ENCODE results near the gene ERICH6B.

The ERICH6B gene

DNA sequence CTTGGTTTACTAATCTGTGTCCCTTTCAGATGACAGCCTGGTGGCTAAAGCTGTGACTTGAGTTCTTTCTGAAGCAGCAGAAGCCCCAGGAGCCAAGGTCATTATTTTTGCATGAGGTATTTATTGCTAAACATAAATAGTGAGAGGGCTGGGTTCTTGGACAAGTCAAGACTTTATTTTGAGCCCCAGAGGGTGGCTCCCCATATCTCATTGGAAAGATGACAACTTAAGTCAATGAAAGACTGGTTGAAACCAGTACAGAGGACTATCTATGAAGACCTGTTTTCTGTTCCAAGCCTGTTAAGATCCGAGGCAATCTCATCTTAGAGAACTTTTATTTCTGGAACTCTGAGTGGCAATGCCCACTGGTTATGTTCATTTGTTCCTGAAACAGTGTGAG, 14.4 kb upstream of the ERICH6B start:
- Histone ChIP-seq H3K4me3 (ENCODE audit: low read depth, low read length) (no peak overlapping the region), H3K27me3 (ENCODE audit: control insufficient read depth, insufficient read depth, low read length) (no peaks in the 10 kb centered on the region), H3K27ac (ENCODE audit: low read depth, low read length) (no peak overlapping the region), H3K9me3 (ENCODE audit: control insufficient read depth, insufficient read depth, low read depth, low read length) (no peaks in the 10 kb centered on the region), H3K9ac (ENCODE audit: low read length) (no peak overlapping the region), H3K4me1 (ENCODE audit: control insufficient read depth, insufficient read depth, low read length) (peaks cover 22% of the 10 kb centered on the region), H3K36me3 (ENCODE audit: control insufficient read depth, insufficient read depth, low read length) (no peaks in the 10 kb centered on the region)

DNA sequence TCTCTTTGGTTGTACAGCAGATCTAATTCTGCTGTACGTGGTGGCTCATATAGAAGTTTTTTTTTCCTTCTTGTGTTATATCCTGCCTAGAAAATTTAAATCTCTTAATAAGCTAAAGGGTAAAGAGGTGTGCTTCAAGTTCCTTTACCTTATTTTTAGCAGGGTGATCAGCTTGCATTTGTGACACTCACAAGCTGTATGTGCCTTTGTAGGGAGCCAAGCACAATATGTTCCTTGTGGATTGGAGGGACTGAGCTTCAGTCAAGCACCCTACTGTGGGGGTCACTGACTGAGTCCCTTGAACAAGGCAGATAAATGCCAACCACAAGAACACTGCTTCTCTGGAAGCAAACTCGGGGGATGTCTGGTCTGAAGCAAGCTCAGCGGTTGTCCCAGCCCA, 12.6 kb upstream of the ERICH6B start:
- Histone ChIP-seq H3K9me3 (ENCODE audit: control insufficient read depth, insufficient read depth, low read depth, low read length) (no peaks in the 10 kb centered on the region), H3K4me1 (ENCODE audit: control insufficient read depth, insufficient read depth, low read length) (peaks cover 22% of the 10 kb centered on the region), H3K4me3 (ENCODE audit: low read depth, low read length) (no peak overlapping the region), H3K27ac (ENCODE audit: low read depth, low read length) (no peak overlapping the region), H3K36me3 (ENCODE audit: control insufficient read depth, insufficient read depth, low read length) (no peaks in the 10 kb centered on the region), H3K27me3 (ENCODE audit: control insufficient read depth, insufficient read depth, low read length) (no peaks in the 10 kb centered on the region), H3K9ac (ENCODE audit: low read length) (no peak overlapping the region)

DNA sequence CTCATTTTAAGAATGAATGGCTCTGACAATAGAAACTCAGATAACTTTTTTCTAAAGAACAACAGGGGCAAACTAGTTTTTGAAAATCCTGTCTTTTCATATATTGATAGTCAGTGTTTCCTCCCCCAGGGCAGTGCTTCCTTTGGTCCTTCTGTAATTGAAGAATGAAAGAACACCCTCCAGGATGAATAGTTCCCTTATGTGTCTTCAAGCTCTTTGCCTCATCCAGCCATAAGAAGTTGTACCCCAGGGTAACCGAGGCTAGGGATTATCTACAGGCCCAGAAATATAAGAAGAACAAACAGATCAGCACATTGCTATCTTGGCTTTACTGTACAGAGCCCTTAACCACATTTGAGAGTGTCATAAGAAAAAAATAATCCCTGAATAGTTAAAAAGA, 12.1 kb upstream of the ERICH6B start:
- no peaks in the 10 kb centered on the region for H3K27me3 ChIP-seq (ENCODE audit: control insufficient read depth, insufficient read depth, low read length)
- H3K9me3 ChIP-seq (ENCODE audit: control insufficient read depth, insufficient read depth, low read depth, low read length), result no peaks in the 10 kb centered on the region
- H3K4me3 ChIP-seq (ENCODE audit: low read depth, low read length), result no peak overlapping the region
- H3K9ac ChIP-seq (ENCODE audit: low read length), result no peak overlapping the region
- H3K36me3 ChIP-seq (ENCODE audit: control insufficient read depth, insufficient read depth, low read length), result no peaks in the 10 kb centered on the region
- H3K27ac ChIP-seq (ENCODE audit: low read depth, low read length), result no peak overlapping the region
- H3K4me1 ChIP-seq (ENCODE audit: control insufficient read depth, insufficient read depth, low read length), result peaks cover 22% of the 10 kb centered on the region

- Histone ChIP-seq H3K36me3 (ENCODE audit: control insufficient read depth, insufficient read depth, low read length) (no peaks in the 10 kb centered on the region), H3K4me3 (ENCODE audit: low read depth, low read length) (no peak overlapping the region), H3K27ac (ENCODE audit: low read depth, low read length) (no peak overlapping the region), H3K27me3 (ENCODE audit: control insufficient read depth, insufficient read depth, low read length) (no peaks in the 10 kb centered on the region), H3K4me1 (ENCODE audit: control insufficient read depth, insufficient read depth, low read length) (peaks cover 29% of the 10 kb centered on the region), H3K9me3 (ENCODE audit: control insufficient read depth, insufficient read depth, low read depth, low read length) (no peaks in the 10 kb centered on the region), H3K9ac (ENCODE audit: low read length) (no peak overlapping the region)
Measured at GRCh38 chr13:45626731-45627374, 11.3 kb upstream of the ERICH6B start.

DNA sequence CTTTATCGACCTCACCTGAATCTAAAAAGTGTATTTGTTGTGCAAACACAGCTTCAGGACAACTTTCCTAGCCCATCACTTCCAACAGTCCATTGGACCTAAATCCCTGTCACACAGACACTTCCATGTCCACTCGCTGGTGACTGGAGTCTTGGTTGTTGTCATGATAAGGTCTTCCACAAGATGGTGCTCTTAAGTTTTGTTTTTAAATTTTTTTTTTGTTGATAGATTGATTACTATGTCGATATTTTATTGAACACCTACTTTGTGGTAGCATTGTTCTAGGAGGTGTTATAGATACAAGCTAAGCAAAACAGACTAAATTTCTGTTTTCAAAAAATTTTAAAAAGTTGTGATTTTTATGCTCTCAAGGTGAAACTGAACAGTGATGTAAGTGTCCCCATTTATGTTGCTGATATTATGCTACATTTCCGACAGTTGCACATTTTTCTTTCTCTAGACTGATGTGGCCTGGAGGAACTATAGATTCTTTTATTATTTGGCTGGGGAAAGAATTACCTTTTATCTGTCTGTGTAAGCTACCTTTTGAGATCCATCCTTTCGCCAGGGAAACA, 8.1 kb upstream of the ERICH6B start:
- Histone ChIP-seq H3K4me3 (ENCODE audit: low read depth, low read length) (no peak overlapping the region), H3K27ac (ENCODE audit: low read depth, low read length) (no peak overlapping the region), H3K36me3 (ENCODE audit: control insufficient read depth, insufficient read depth, low read length) (no peaks in the 10 kb centered on the region), H3K9me3 (ENCODE audit: control insufficient read depth, insufficient read depth, low read depth, low read length) (no peaks in the 10 kb centered on the region), H3K27me3 (ENCODE audit: control insufficient read depth, insufficient read depth, low read length) (no peaks in the 10 kb centered on the region), H3K4me1 (ENCODE audit: control insufficient read depth, insufficient read depth, low read length) (peaks cover 36% of the 10 kb centered on the region), H3K9ac (ENCODE audit: low read length) (no peak overlapping the region)

- H3K9me3 ChIP-seq (ENCODE audit: control insufficient read depth, insufficient read depth, low read depth, low read length), result no peaks in the 10 kb centered on the region
- peaks cover 21% of the 10 kb centered on the region for H3K4me1 ChIP-seq (ENCODE audit: control insufficient read depth, insufficient read depth, low read length)
- no peaks in the 10 kb centered on the region for H3K36me3 ChIP-seq (ENCODE audit: control insufficient read depth, insufficient read depth, low read length)
- no peak overlapping the region for H3K27ac ChIP-seq (ENCODE audit: low read depth, low read length)
- H3K9ac ChIP-seq (ENCODE audit: low read length), result no peak overlapping the region
- 0 out of 2 replicates have a peak overlapping the region, but pooled peaks have one; percentile 22 for H3K4me3 ChIP-seq (ENCODE audit: low read depth, low read length)
- no peaks in the 10 kb centered on the region for H3K27me3 ChIP-seq (ENCODE audit: control insufficient read depth, insufficient read depth, low read length)
Measured at GRCh38 chr13:45621950-45622349, 6.4 kb upstream of the ERICH6B start.

DNA sequence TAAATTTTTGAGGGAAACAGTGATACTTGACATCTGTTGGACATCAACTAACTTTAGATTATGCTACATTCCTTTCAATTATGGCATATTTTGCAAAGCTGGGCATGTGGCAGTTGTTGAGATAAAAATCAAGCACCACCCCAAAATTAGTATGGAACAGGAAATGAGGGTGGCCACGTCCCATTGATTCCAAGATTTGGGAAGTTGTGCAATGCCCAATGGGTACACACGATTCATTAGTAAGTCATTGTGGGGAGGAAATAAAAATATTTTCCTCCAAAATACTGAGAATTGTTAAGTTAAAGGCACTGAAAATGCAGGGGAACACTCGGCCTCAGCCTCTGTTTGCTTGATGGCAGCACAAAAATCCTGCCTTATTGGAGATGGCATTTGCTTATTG, 7.6 kb downstream of the ERICH6B start:
- Histone ChIP-seq H3K4me1 (ENCODE audit: control insufficient read depth, insufficient read depth, low read length) (no peaks in the 10 kb centered on the region), H3K9me3 (ENCODE audit: control insufficient read depth, insufficient read depth, low read depth, low read length) (no peaks in the 10 kb centered on the region), H3K9ac (ENCODE audit: low read length) (no peak overlapping the region), H3K4me3 (ENCODE audit: low read depth, low read length) (no peak overlapping the region), H3K27me3 (ENCODE audit: control insufficient read depth, insufficient read depth, low read length) (0 out of 2 replicates have a peak, but pooled peaks cover 2% of the 10 kb centered on the region), H3K36me3 (ENCODE audit: control insufficient read depth, insufficient read depth, low read length) (no peaks in the 10 kb centered on the region), H3K27ac (ENCODE audit: low read depth, low read length) (no peak overlapping the region)

DNA sequence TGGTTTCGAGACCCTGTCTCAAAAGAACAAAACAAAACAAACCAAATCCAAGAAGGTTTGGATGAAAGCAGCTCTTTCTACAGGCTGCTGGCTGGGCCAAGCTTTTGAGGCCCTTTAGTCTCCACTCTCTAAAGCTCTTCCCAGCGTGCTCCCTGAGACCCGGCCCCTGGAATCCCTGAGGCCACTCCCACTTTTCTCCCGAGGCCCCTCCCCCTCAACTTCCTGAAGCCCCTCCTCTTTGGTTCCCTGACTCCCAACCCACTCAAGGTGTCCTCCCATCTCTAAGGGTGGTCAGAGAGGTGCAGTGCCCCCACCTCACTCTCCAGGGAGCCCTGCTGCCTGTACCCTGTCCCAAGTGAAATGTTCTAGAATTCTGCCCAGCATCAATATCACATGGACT, 10.6 kb downstream of the ERICH6B start:
- no peak overlapping the region for H3K9ac ChIP-seq (ENCODE audit: low read length)
- H3K36me3 ChIP-seq (ENCODE audit: control insufficient read depth, insufficient read depth, low read length), result no peaks in the 10 kb centered on the region
- no peaks in the 10 kb centered on the region for H3K9me3 ChIP-seq (ENCODE audit: control insufficient read depth, insufficient read depth, low read depth, low read length)
- H3K4me1 ChIP-seq (ENCODE audit: control insufficient read depth, insufficient read depth, low read length), result no peaks in the 10 kb centered on the region
- no peaks in the 10 kb centered on the region for H3K27me3 ChIP-seq (ENCODE audit: control insufficient read depth, insufficient read depth, low read length)
- H3K27ac ChIP-seq (ENCODE audit: low read depth, low read length), result no peak overlapping the region
- no peak overlapping the region for H3K4me3 ChIP-seq (ENCODE audit: low read depth, low read length)

- H3K4me1 ChIP-seq (ENCODE audit: control insufficient read depth, insufficient read depth, low read length), result no peaks in the 10 kb centered on the region
- no peaks in the 10 kb centered on the region for H3K27me3 ChIP-seq (ENCODE audit: control insufficient read depth, insufficient read depth, low read length)
- no peaks in the 10 kb centered on the region for H3K9me3 ChIP-seq (ENCODE audit: control insufficient read depth, insufficient read depth, low read depth, low read length)
- H3K4me3 ChIP-seq (ENCODE audit: low read depth, low read length), result no peak overlapping the region
- no peaks in the 10 kb centered on the region for H3K36me3 ChIP-seq (ENCODE audit: control insufficient read depth, insufficient read depth, low read length)
- no peak overlapping the region for H3K9ac ChIP-seq (ENCODE audit: low read length)
- no peak overlapping the region for H3K27ac ChIP-seq (ENCODE audit: low read depth, low read length)
Measured at GRCh38 chr13:45603338-45603737, 12.2 kb downstream of the ERICH6B start.

DNA sequence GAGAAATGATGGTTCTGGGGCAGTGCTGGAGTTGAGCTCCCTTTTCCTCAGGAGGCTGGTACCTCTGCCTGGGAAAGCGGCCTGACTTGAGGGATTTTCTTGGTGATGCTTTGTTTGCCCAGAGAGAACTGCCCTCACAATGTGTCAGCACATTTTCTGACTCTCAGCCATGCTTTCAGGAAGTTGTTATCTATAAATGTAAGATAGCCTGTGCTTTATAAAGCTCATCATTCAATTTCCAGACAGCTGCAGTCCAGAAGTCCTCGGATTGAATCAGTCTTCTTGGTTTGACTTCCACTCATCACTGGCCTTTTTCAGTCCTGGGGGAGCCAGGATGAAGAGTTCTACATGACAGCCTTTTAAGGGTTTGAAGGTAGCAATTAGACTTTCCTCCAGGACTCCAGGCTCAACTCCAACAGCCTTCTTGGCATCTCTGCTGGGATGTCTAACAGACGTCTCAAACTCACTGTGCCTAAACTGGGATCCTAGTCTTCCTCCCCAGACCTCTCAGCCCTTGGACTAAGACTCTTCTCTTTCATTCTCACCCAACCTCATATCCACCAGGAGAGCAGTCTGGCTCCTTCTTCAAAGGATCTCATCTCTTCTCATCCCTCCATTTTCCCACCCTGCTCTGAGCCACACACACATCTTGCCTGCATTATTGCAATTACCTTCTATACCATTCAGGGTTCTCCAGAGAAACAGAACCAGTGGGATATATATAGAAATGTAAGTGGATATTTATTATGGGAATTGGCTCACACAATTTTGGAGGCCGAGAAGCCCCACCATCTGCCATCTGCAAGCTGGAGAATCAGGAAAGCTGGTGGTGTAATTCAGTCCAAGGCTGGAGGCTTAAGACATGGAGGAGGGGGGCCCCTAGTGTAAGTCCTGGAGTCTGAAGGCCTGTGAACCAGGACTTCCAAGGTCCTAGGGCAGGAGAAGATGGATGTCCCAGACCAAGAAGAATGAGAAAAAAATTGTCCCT, 13.1 kb downstream of the ERICH6B start:
- Histone ChIP-seq H3K9ac (ENCODE audit: low read length) (no peak overlapping the region), H3K36me3 (ENCODE audit: control insufficient read depth, insufficient read depth, low read length) (no peaks in the 10 kb centered on the region), H3K9me3 (ENCODE audit: control insufficient read depth, insufficient read depth, low read depth, low read length) (no peaks in the 10 kb centered on the region), H3K27ac (ENCODE audit: low read depth, low read length) (no peak overlapping the region), H3K27me3 (ENCODE audit: control insufficient read depth, insufficient read depth, low read length) (peaks cover under 1% of the 10 kb centered on the region; the same call in 1 of the 2 replicates), H3K4me3 (ENCODE audit: low read depth, low read length) (no peak overlapping the region), H3K4me1 (ENCODE audit: control insufficient read depth, insufficient read depth, low read length) (no peaks in the 10 kb centered on the region)

DNA sequence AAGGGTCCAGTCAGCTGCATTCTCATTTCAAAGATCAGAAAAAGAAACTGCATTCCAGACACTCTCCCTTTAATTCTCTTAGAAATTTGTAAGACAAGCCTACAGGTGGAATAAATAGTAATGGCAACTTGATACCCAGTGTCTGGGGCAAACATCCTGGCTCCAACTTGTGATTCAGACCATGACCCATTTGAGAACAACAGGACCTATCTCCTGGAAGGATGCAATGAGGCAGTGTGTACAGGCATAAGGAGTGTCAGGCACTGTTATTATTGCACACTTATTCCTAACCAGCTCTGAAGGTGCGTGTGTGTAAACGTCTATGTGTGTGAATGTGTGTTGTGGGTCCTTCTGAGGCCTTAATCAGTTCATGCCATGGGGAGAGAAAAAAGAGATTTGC, 13.9 kb downstream of the ERICH6B start:
- H3K9ac ChIP-seq (ENCODE audit: low read length), result no peak overlapping the region
- H3K27me3 ChIP-seq (ENCODE audit: control insufficient read depth, insufficient read depth, low read length), result peaks cover 4% of the 10 kb centered on the region; the same call in 1 of the 2 replicates
- no peak overlapping the region for H3K4me3 ChIP-seq (ENCODE audit: low read depth, low read length)
- H3K27ac ChIP-seq (ENCODE audit: low read depth, low read length), result no peak overlapping the region
- no peaks in the 10 kb centered on the region for H3K4me1 ChIP-seq (ENCODE audit: control insufficient read depth, insufficient read depth, low read length)
- no peaks in the 10 kb centered on the region for H3K36me3 ChIP-seq (ENCODE audit: control insufficient read depth, insufficient read depth, low read length)
- no peaks in the 10 kb centered on the region for H3K9me3 ChIP-seq (ENCODE audit: control insufficient read depth, insufficient read depth, low read depth, low read length)
